Mammary epithelial cell (primary cell): ENCODE results near the gene TMEM237.

Source experiments
- CTCF ChIP-seq, 2 donors: IDR thresholded peaks in 1 of 2; conservative IDR thresholded peaks in 1 of 2; 2 replicates each; pipeline ENCODE4 v1.5.1; 2011 to 2012; ENCODE audit warnings: inconsistent platforms in 2 of 2, low read length in 2 of 2, mild to moderate bottlenecking in 2 of 2, control low read depth in 1 of 2, low read depth in 1 of 2; ENCODE audit not compliant: insufficient read depth in 1 of 2; ENCODE audit errors: extremely low read depth in 1 of 2
- EZH2 ChIP-seq: IDR thresholded peaks from 2 replicates; pipeline ENCODE4 v1.6.1; 2012; ENCODE audit warnings: low read length, inconsistent platforms, borderline replicate concordance

- TF ChIP-seq CTCF (conservative IDR thresholded peaks at IDR 0.05 in 1 of 2, IDR thresholded peaks at IDR 0.05 in 1 of 2; ENCODE audit: extremely low read depth in 1 of 2, insufficient read depth in 1 of 2, low read depth in 1 of 2, low read length in 2 of 2) (no peak), EZH2 (no peak)
Observed at GRCh38 chr2:201664334-201664733, 21.0 kb upstream of the TMEM237 start.
